ENCODE measurements around the gene ZNF124.

ZNF124 gene

GRCh38 chr1:247156787-247157232 lies 15.0 kb downstream of the ZNF124 start:
- TF ChIP-seq SIN3A (IDR thresholded peaks at IDR 0.05; ENCODE audit: borderline replicate concordance, insufficient read depth, low read length), result no peak
- TF ChIP-seq, protein P1, sequence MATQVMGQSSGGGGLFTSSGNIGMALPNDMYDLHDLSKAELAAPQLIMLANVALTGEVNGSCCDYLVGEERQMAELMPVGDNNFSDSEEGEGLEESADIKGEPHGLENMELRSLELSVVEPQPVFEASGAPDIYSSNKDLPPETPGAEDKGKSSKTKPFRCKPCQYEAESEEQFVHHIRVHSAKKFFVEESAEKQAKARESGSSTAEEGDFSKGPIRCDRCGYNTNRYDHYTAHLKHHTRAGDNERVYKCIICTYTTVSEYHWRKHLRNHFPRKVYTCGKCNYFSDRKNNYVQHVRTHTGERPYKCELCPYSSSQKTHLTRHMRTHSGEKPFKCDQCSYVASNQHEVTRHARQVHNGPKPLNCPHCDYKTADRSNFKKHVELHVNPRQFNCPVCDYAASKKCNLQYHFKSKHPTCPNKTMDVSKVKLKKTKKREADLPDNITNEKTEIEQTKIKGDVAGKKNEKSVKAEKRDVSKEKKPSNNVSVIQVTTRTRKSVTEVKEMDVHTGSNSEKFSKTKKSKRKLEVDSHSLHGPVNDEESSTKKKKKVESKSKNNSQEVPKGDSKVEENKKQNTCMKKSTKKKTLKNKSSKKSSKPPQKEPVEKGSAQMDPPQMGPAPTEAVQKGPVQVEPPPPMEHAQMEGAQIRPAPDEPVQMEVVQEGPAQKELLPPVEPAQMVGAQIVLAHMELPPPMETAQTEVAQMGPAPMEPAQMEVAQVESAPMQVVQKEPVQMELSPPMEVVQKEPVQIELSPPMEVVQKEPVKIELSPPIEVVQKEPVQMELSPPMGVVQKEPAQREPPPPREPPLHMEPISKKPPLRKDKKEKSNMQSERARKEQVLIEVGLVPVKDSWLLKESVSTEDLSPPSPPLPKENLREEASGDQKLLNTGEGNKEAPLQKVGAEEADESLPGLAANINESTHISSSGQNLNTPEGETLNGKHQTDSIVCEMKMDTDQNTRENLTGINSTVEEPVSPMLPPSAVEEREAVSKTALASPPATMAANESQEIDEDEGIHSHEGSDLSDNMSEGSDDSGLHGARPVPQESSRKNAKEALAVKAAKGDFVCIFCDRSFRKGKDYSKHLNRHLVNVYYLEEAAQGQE (IDR thresholded peaks at IDR 0.05; ENCODE audit: insufficient read depth in 1 of 2, low read depth in 2 of 2, low read length in 2 of 2), result no peak
- no peak for TF ChIP-seq TAF1 (IDR thresholded peaks at IDR 0.05; ENCODE audit: borderline replicate concordance, insufficient read depth, low read length)
- no peak for TF ChIP-seq FOXP2 (optimal IDR thresholded peaks at IDR 0.05; ENCODE audit: borderline replicate concordance, extremely low read depth, extremely low read length, insufficient read depth)
- no peak for TF ChIP-seq POLR2AphosphoS5 (IDR thresholded peaks at IDR 0.05; ENCODE audit: low read depth, low read length)

DNA sequence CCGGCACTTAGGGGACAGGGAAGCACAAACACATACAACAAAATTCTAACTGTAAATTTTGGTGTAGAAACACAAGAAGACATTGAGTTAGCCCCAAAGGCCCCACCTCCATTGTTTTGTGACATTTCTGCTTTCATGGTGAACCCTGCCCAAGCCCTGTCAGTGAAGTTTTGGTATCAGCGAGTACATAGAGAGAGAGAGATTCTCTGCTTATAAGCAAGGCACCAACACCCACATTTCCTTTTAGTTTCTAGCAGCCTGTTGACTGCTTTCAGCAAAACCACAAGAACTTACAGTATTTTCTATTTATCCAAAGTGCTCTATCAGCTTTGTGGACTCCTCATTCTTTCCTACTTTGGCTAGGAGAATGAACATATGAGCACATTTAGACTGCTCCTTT lies 24.0 kb downstream of the ZNF124 start:
- no peak for TF ChIP-seq FOXP2 (optimal IDR thresholded peaks at IDR 0.05; ENCODE audit: borderline replicate concordance, extremely low read depth, extremely low read length, insufficient read depth)
- TF ChIP-seq, protein P1 (IDR thresholded peaks at IDR 0.05; ENCODE audit: insufficient read depth in 1 of 2, low read depth in 2 of 2, low read length in 2 of 2), result no peak
- TF ChIP-seq POLR2AphosphoS5 (IDR thresholded peaks at IDR 0.05; ENCODE audit: low read depth, low read length), result no peak
- TF ChIP-seq SIN3A (IDR thresholded peaks at IDR 0.05; ENCODE audit: borderline replicate concordance, insufficient read depth, low read length), result no peak
- no peak for TF ChIP-seq TAF1 (IDR thresholded peaks at IDR 0.05; ENCODE audit: borderline replicate concordance, insufficient read depth, low read length)

- TF ChIP-seq TAF1 (IDR thresholded peaks at IDR 0.05; ENCODE audit: borderline replicate concordance, insufficient read depth, low read length) (no peak), POLR2AphosphoS5 (IDR thresholded peaks at IDR 0.05; ENCODE audit: low read depth, low read length) (no peak), FOXP2 (optimal IDR thresholded peaks at IDR 0.05; ENCODE audit: borderline replicate concordance, extremely low read depth, extremely low read length, insufficient read depth) (no peak), SIN3A (IDR thresholded peaks at IDR 0.05; ENCODE audit: borderline replicate concordance, insufficient read depth, low read length) (no peak)
- TF ChIP-seq, protein P1 (IDR thresholded peaks at IDR 0.05; ENCODE audit: insufficient read depth in 1 of 2, low read depth in 2 of 2, low read length in 2 of 2), result no peak
Observed at GRCh38 chr1:247146671-247147070, 25.1 kb downstream of the ZNF124 start.

GRCh38 chr1:247145279-247145678 lies 26.5 kb downstream of the ZNF124 start:
- TF ChIP-seq SIN3A (IDR thresholded peaks at IDR 0.05; ENCODE audit: borderline replicate concordance, insufficient read depth, low read length) (no peak), TAF1 (IDR thresholded peaks at IDR 0.05; ENCODE audit: borderline replicate concordance, insufficient read depth, low read length) (no peak), FOXP2 (optimal IDR thresholded peaks at IDR 0.05; ENCODE audit: borderline replicate concordance, extremely low read depth, extremely low read length, insufficient read depth) (no peak), POLR2AphosphoS5 (IDR thresholded peaks at IDR 0.05; ENCODE audit: low read depth, low read length) (no peak)
- TF ChIP-seq, protein P1 (IDR thresholded peaks at IDR 0.05; ENCODE audit: insufficient read depth in 1 of 2, low read depth in 2 of 2, low read length in 2 of 2), result no peak

DNA sequence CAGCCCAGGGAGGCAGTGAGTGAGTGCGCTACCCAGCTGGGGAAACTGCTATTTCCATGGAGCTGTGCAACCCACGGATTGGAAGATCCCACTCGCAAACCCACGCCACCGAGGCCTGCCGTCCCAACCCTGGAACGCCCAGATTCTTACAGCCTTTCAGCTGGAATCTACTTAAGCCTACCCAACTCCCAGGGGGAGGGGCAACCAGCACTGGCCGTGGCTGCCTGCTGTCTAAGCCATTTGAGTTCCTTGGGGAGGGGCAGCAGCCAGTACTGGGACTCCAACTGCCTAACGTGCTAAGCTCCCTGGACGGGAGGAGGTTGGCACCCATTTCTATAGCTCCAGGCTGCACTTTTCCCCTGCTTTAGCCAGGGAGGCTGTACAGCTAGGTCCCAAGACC lies 40.6 kb downstream of the ZNF124 start:
- no peak for TF ChIP-seq POLR2AphosphoS5 (IDR thresholded peaks at IDR 0.05; ENCODE audit: low read depth, low read length)
- no peak for TF ChIP-seq TAF1 (IDR thresholded peaks at IDR 0.05; ENCODE audit: borderline replicate concordance, insufficient read depth, low read length)
- TF ChIP-seq FOXP2 (optimal IDR thresholded peaks at IDR 0.05; ENCODE audit: borderline replicate concordance, extremely low read depth, extremely low read length, insufficient read depth), result no peak
- no peak for TF ChIP-seq SIN3A (IDR thresholded peaks at IDR 0.05; ENCODE audit: borderline replicate concordance, insufficient read depth, low read length)
- TF ChIP-seq, protein P1 (IDR thresholded peaks at IDR 0.05; ENCODE audit: insufficient read depth in 1 of 2, low read depth in 2 of 2, low read length in 2 of 2), result no peak

Measured in PFSK-1 (cell line).